ENCODE results near the gene GAB3. TPM values are rescaled to one million over a fixed set of nuclear protein-coding genes. Genes with fewer than 3 reads are reported as not detected.

Gene GAB3
- total and polyA plus RNA-seq, 2 donors (not counting 3 experiments of a cell fraction or from before 2014, with no cell fraction given), result 6.0 to 6.2 TPM

DNA sequence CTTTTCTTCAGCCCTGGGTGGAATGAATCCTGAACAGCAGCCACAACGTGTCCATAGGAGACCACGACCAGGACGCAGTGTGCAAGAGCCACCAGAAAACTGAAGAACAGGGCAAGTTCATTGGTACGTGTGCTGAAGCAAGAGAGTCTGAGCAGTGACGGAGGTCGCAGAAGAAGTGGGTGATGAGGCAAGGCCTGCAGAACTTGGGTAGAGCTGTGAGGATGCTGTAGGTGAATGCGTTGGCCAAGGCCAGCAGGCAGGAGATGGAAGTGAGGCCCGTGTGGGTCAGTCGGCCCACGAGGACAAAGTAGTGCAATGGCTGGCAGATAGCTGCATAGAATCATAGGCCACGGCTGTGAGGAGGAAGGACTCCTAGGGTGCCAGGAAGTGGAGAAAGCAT is 91.9 kb downstream of the GAB3 start:
- DNase-seq (ENCODE audit: low read depth, low spot score), result no peak
- H3K9me3 ChIP-seq (replicated peaks; ENCODE audit: control insufficient read depth, insufficient read depth, low read length), result no peaks in the 10 kb centered on the region
- no peaks in the 10 kb centered on the region for H3K4me1 ChIP-seq (ENCODE audit: control insufficient read depth, extremely low read depth, insufficient read depth, low read length)
- CTCF ChIA-PET, result no interaction called here
- FAIRE-seq, result no peak
- H3K27me3 ChIP-seq (ENCODE audit: control insufficient read depth in 2 of 2, insufficient read depth in 2 of 2, low read length in 2 of 2), result peaks cover 0 to 1% of the 10 kb centered on the region in 2 experiments
- H3K9me1 ChIP-seq (replicated peaks; ENCODE audit: control insufficient read depth, extremely low read depth, insufficient read depth, low read length), result no peaks in the 10 kb centered on the region
- H3K79me2 ChIP-seq (ENCODE audit: control insufficient read depth, insufficient read depth, low read length), result no peaks in the 10 kb centered on the region
- BruUV-seq (replicated peaks), result no TSS peak
- no peak overlapping the region for H2AFZ ChIP-seq (ENCODE audit: low read depth, low read length)
- POLR2A ChIA-PET, result no interaction called here
- H4K20me1 ChIP-seq (replicated peaks; ENCODE audit: control insufficient read depth, extremely low read depth, insufficient read depth, low read length), result no peaks in the 10 kb centered on the region
- dilution Hi-C loops (cut with MboI; ENCODE audit: extremely low pct_ligation_motif_present, low sequenced_read_pairs) (no loop called here), intact Hi-C loops (cut with micrococcal nuclease) (no loop called here)
- H3K36me3 ChIP-seq (ENCODE audit: control insufficient read depth in 2 of 2, extremely low read depth in 1 of 2, insufficient read depth in 2 of 2, low read length in 2 of 2), result no peaks in the 10 kb centered on the region
- no peak overlapping the region for H3K9ac ChIP-seq (replicated peaks; ENCODE audit: extremely low read depth, insufficient read depth, low read length)
- H3K27ac ChIP-seq (ENCODE audit: insufficient read depth, low read depth, low read length), result no peak overlapping the region
- no peak overlapping the region for H3K4me3 ChIP-seq (replicated peaks in 1 of 3; ENCODE audit: insufficient read depth in 1 of 3, low read depth in 1 of 3, low read length in 3 of 3)
- H3K4me2 ChIP-seq (ENCODE audit: insufficient read depth, low read length), result no peak overlapping the region
- TF ChIP-seq POLR2A (IDR thresholded peaks at IDR 0.05; ENCODE audit: low read depth, low read length) (no peak), POLR2AphosphoS5 (IDR thresholded peaks at IDR 0.05; ENCODE audit: insufficient read depth, low read depth, low read length) (no peak), EZH2 (IDR thresholded peaks at IDR 0.05; ENCODE audit: borderline replicate concordance, low read depth, low read length, severe bottlenecking) (no peak), GATA2 (IDR thresholded peaks at IDR 0.05; ENCODE audit: insufficient read depth, insufficient read length, low read depth, low read length) (no peak), JUN (IDR thresholded peaks at IDR 0.05; ENCODE audit: borderline replicate concordance, insufficient read depth, insufficient read length, low read depth) (no peak), MYC (IDR thresholded peaks at IDR 0.05; ENCODE audit: low read depth, low read length) (no peak), FOS (IDR thresholded peaks at IDR 0.05; ENCODE audit: borderline replicate concordance, insufficient read depth, low read length) (no peak)
- TF ChIP-seq, protein P1, sequence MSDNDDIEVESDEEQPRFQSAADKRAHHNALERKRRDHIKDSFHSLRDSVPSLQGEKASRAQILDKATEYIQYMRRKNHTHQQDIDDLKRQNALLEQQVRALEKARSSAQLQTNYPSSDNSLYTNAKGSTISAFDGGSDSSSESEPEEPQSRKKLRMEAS (IDR thresholded peaks at IDR 0.05; ENCODE audit: insufficient read depth, insufficient read length), result no peak
- TF ChIP-seq, protein P2, sequence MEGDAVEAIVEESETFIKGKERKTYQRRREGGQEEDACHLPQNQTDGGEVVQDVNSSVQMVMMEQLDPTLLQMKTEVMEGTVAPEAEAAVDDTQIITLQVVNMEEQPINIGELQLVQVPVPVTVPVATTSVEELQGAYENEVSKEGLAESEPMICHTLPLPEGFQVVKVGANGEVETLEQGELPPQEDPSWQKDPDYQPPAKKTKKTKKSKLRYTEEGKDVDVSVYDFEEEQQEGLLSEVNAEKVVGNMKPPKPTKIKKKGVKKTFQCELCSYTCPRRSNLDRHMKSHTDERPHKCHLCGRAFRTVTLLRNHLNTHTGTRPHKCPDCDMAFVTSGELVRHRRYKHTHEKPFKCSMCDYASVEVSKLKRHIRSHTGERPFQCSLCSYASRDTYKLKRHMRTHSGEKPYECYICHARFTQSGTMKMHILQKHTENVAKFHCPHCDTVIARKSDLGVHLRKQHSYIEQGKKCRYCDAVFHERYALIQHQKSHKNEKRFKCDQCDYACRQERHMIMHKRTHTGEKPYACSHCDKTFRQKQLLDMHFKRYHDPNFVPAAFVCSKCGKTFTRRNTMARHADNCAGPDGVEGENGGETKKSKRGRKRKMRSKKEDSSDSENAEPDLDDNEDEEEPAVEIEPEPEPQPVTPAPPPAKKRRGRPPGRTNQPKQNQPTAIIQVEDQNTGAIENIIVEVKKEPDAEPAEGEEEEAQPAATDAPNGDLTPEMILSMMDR (IDR thresholded peaks at IDR 0.05; ENCODE audit: extremely low read depth in 1 of 2, insufficient read depth in 1 of 2, low read depth in 1 of 2, low read length in 2 of 2), result no peak
